ENCODE results near the gene ROGDI. TPM values are rescaled to one million over a fixed set of nuclear protein-coding genes. Genes with fewer than 3 reads are reported as not detected.

Gene ROGDI
- total and polyA plus RNA-seq, 9 of the 15 experiments (the other 6 are each of a cell fraction or from before 2014, with no cell fraction given): 0.97 to 37.3 (median 16.5) TPM

DNA sequence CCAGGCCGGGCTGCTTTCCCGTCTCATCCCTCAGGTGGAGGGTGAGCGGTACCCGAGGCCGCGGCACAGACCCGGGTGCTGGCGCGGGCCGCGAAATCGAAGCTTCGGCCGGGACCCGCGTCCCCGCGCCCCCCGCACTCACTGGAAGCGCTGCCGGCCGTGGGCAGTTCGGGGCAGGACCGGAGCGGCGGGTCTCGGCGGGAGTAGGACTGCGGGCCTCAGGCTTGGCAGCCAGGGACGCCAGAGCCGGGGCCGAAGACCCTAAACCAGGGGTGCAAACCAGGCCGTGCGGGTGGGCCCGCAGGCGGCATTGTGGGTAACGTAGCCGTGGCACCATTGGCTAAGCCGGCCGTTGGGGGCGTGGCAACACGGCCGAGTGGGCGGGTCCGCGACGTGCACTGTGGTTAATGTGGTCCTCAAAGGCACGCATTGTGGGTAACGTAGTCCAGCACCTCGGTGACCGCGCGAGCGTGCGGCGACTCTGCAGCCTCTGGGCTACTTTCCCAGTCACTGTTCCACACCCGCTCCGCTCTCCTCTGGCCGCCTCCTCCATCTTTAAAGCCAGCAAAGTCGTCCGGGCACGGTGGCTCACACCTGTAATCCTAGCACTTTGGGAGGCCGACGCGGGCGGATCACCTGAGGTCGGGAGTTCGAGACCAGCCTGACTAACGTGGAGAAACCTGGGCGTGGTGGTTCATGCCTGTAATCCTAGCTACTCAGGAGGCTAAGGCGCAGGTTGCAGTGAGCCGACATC is 35.4 kb downstream of the ROGDI start, which contains the start of gene ZNF500 (continued):
- TF ChIP-seq ZNF174 (CRISPR knock-in tag; IDR thresholded peaks at IDR 0.05) (no peak), DMBX1 (CRISPR knock-in tag; IDR thresholded peaks at IDR 0.05; ENCODE audit: borderline replicate concordance) (no peak; the same call in 1 of the 2 replicates), RBM34 (IDR thresholded peaks at IDR 0.05; ENCODE audit: borderline replicate concordance, insufficient read depth, low read length) (no peak), XRCC4 (IDR thresholded peaks at IDR 0.05; ENCODE audit: extremely low read depth, insufficient read depth, insufficient read length) (no peak), RFX5 (IDR thresholded peaks at IDR 0.05; ENCODE audit: low read depth, low read length) (no peak), ELF2 (CRISPR knock-in tag; IDR thresholded peaks at IDR 0.05) (no peak), BRD9 (IDR thresholded peaks at IDR 0.05; ENCODE audit: low read depth, partially characterized antibody) (no peak), TAF7 (tag; IDR thresholded peaks at IDR 0.05) (0 out of 2 replicates have a peak, but pooled peaks have one; percentile 29)
- TF ChIP-seq, protein P1, sequence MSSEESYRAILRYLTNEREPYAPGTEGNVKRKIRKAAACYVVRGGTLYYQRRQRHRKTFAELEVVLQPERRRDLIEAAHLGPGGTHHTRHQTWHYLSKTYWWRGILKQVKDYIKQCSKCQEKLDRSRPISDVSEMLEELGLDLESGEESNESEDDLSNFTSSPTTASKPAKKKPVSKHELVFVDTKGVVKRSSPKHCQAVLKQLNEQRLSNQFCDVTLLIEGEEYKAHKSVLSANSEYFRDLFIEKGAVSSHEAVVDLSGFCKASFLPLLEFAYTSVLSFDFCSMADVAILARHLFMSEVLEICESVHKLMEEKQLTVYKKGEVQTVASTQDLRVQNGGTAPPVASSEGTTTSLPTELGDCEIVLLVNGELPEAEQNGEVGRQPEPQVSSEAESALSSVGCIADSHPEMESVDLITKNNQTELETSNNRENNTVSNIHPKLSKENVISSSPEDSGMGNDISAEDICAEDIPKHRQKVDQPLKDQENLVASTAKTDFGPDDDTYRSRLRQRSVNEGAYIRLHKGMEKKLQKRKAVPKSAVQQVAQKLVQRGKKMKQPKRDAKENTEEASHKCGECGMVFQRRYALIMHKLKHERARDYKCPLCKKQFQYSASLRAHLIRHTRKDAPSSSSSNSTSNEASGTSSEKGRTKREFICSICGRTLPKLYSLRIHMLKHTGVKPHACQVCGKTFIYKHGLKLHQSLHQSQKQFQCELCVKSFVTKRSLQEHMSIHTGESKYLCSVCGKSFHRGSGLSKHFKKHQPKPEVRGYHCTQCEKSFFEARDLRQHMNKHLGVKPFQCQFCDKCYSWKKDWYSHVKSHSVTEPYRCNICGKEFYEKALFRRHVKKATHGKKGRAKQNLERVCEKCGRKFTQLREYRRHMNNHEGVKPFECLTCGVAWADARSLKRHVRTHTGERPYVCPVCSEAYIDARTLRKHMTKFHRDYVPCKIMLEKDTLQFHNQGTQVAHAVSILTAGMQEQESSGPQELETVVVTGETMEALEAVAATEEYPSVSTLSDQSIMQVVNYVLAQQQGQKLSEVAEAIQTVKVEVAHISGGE (CRISPR knock-in tag; IDR thresholded peaks at IDR 0.05): peak in 1 of 3 experiments; percentile 34; a peak in 1 of 6 replicates
- TF ChIP-seq, protein P2, sequence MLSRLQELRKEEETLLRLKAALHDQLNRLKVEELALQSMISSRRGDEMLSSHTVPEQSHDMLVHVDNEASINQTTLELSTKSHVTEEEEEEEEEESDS (CRISPR knock-in tag; IDR thresholded peaks at IDR 0.05): no peak
- TF ChIP-seq, protein P3, sequence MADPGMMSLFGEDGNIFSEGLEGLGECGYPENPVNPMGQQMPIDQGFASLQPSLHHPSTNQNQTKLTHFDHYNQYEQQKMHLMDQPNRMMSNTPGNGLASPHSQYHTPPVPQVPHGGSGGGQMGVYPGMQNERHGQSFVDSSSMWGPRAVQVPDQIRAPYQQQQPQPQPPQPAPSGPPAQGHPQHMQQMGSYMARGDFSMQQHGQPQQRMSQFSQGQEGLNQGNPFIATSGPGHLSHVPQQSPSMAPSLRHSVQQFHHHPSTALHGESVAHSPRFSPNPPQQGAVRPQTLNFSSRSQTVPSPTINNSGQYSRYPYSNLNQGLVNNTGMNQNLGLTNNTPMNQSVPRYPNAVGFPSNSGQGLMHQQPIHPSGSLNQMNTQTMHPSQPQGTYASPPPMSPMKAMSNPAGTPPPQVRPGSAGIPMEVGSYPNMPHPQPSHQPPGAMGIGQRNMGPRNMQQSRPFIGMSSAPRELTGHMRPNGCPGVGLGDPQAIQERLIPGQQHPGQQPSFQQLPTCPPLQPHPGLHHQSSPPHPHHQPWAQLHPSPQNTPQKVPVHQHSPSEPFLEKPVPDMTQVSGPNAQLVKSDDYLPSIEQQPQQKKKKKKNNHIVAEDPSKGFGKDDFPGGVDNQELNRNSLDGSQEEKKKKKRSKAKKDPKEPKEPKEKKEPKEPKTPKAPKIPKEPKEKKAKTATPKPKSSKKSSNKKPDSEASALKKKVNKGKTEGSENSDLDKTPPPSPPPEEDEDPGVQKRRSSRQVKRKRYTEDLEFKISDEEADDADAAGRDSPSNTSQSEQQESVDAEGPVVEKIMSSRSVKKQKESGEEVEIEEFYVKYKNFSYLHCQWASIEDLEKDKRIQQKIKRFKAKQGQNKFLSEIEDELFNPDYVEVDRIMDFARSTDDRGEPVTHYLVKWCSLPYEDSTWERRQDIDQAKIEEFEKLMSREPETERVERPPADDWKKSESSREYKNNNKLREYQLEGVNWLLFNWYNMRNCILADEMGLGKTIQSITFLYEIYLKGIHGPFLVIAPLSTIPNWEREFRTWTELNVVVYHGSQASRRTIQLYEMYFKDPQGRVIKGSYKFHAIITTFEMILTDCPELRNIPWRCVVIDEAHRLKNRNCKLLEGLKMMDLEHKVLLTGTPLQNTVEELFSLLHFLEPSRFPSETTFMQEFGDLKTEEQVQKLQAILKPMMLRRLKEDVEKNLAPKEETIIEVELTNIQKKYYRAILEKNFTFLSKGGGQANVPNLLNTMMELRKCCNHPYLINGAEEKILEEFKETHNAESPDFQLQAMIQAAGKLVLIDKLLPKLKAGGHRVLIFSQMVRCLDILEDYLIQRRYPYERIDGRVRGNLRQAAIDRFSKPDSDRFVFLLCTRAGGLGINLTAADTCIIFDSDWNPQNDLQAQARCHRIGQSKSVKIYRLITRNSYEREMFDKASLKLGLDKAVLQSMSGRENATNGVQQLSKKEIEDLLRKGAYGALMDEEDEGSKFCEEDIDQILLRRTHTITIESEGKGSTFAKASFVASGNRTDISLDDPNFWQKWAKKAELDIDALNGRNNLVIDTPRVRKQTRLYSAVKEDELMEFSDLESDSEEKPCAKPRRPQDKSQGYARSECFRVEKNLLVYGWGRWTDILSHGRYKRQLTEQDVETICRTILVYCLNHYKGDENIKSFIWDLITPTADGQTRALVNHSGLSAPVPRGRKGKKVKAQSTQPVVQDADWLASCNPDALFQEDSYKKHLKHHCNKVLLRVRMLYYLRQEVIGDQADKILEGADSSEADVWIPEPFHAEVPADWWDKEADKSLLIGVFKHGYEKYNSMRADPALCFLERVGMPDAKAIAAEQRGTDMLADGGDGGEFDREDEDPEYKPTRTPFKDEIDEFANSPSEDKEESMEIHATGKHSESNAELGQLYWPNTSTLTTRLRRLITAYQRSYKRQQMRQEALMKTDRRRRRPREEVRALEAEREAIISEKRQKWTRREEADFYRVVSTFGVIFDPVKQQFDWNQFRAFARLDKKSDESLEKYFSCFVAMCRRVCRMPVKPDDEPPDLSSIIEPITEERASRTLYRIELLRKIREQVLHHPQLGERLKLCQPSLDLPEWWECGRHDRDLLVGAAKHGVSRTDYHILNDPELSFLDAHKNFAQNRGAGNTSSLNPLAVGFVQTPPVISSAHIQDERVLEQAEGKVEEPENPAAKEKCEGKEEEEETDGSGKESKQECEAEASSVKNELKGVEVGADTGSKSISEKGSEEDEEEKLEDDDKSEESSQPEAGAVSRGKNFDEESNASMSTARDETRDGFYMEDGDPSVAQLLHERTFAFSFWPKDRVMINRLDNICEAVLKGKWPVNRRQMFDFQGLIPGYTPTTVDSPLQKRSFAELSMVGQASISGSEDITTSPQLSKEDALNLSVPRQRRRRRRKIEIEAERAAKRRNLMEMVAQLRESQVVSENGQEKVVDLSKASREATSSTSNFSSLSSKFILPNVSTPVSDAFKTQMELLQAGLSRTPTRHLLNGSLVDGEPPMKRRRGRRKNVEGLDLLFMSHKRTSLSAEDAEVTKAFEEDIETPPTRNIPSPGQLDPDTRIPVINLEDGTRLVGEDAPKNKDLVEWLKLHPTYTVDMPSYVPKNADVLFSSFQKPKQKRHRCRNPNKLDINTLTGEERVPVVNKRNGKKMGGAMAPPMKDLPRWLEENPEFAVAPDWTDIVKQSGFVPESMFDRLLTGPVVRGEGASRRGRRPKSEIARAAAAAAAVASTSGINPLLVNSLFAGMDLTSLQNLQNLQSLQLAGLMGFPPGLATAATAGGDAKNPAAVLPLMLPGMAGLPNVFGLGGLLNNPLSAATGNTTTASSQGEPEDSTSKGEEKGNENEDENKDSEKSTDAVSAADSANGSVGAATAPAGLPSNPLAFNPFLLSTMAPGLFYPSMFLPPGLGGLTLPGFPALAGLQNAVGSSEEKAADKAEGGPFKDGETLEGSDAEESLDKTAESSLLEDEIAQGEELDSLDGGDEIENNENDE (IDR thresholded peaks at IDR 0.05; ENCODE audit: low read depth, low read length): no peak

All from K562 (cell line).